Thyroid gland (tissue), 4 donors: ENCODE data around the gene NEU3. TPM values are rescaled to one million over a fixed set of nuclear protein-coding genes. Genes with fewer than 3 reads are reported as not detected.

Source experiments
- DNase-seq, 2 donors: peaks; one replicate each; pipeline ENCODE4 v3.0.0-alpha.2; 2019
- H3K27ac ChIP-seq, 3 donors: fragments of 200-600 bp; sonication (generic); 1 replicate in 2 of 3; 2 replicates in 1 of 3; pipeline ENCODE4 v1.5.1; 2016 to 2019; ENCODE audit warnings: mild to moderate bottlenecking in 1 of 3, moderate library complexity in 1 of 3
- H3K27me3 ChIP-seq: fragments of 200-600 bp; sonication (generic); one replicate; pipeline ENCODE4 v1.5.1; 2019
- H3K36me3 ChIP-seq, 2 donors: fragments of 200-600 bp; sonication (generic); one replicate each; pipeline ENCODE4 v1.5.1; 2016 to 2019
- H3K4me1 ChIP-seq, 2 donors: fragments of 200-600 bp; sonication (generic); one replicate each; pipeline ENCODE4 v1.5.1; 2017 to 2019
- H3K4me3 ChIP-seq, 3 donors: fragments of 200-600 bp; sonication (generic); replicated peaks in 1 of 3; 1 replicate in 2 of 3; 2 replicates in 1 of 3; pipeline ENCODE4 v1.5.1; 2016; ENCODE audit warnings: mild to moderate bottlenecking in 1 of 3
- H3K9me3 ChIP-seq: fragments of 200-600 bp; sonication (generic); one replicate; pipeline ENCODE4 v1.5.1; 2017
- CTCF ChIP-seq, 6 experiments: fragments of 200-600 bp in 3 of 6; fragments of 450-650 bp in 3 of 6; sonication (generic) in 3 of 6; IDR thresholded peaks; one replicate each; pipeline ENCODE4 v1.5.1; 2016 to 2019; ENCODE audit warnings: antibody characterized with exemption in 6 of 6, mild to moderate bottlenecking in 2 of 6, inconsistent platforms in 1 of 6, moderate library complexity in 1 of 6
- POLR2A ChIP-seq, 2 donors: fragments of 450-650 bp; IDR thresholded peaks; one replicate each; pipeline ENCODE4 v1.6.1; 2017; ENCODE audit warnings: antibody characterized with exemption in 2 of 2, mild to moderate bottlenecking in 2 of 2, moderate library complexity in 1 of 2
- WGBS, 2 donors: methylation state at CpG; one replicate each; pipeline ENCODE4 v1.1.5; 2017; 5-methylcytosine and 5-hydroxymethylcytosine counted together
- intact Hi-C: fragments of 100-400 bp; cut with DNase I; formaldehyde crosslinking; loops from one replicate; pipeline ENCODE4 v1.15.1; 2023
- total RNA-seq, 4 donors: library from RNA; depleted of rRNA; stranded (reverse); fragments of >200 nt; gene quantifications; one replicate each; pipeline ENCODE4 v1.2.3, GENCODE V29; 2016

Gene NEU3
- total RNA-seq, 4 donors from 2014 or later = 8.1 to 13.0 (median 9.2) TPM

DNA sequence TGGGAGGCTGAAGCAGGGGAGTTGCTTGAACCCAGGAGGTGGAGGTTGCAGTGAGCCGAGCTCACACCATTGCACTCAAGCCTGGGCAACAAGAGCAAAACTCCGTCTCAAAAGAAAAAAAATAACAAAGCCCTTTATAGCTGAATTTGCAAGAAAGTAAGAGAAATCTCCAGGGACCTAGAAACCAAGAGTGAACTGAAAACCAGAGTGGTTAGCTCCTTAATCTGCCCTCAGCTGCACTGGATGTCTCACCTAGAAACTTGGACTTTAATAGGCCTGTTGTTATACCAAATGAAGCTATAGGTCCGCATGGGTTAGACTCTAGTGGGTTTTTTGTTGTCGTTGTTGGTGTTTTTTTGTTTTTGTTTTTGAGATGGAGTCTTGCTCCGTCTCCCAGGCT, 4.1 kb downstream of the NEU3 start:
- Histone ChIP-seq H3K36me3 (peaks cover 4 to 6% of the 10 kb centered on the region in 2 donors), H3K9me3 (no peaks in the 10 kb centered on the region), H3K4me3 (no peak overlapping the region), H3K27ac (no peak overlapping the region), H3K27me3 (no peaks in the 10 kb centered on the region), H3K4me1 (peaks cover 0 to 9% of the 10 kb centered on the region in 2 donors)
- DNase-seq = no peak
- 96 to 97% methylated on average over 5 of the region's 5 CpGs for WGBS, 2 donors
- TF ChIP-seq CTCF (IDR thresholded peaks at IDR 0.05) (no peak), POLR2A (IDR thresholded peaks at IDR 0.05) (no peak)
- intact Hi-C loops = no loop called here

GRCh38 chr11:75000975-75001354, 12.2 kb downstream of the NEU3 start:
- Histone ChIP-seq H3K36me3 (peaks cover 5 to 11% of the 10 kb centered on the region in 2 donors), H3K27ac (no peak overlapping the region), H3K4me1 (no peaks in the 10 kb centered on the region), H3K9me3 (no peaks in the 10 kb centered on the region), H3K27me3 (no peaks in the 10 kb centered on the region), H3K4me3 (no peak overlapping the region)
- no peak for DNase-seq
- 82% methylated on average over 3 of the region's 3 CpGs for WGBS, 2 donors
- TF ChIP-seq CTCF (IDR thresholded peaks at IDR 0.05) (no peak), POLR2A (IDR thresholded peaks at IDR 0.05) (no peak)
- intact Hi-C loops = no loop called here

- no peaks in the 10 kb centered on the region for H3K27me3 ChIP-seq
- intact Hi-C loops = no loop called here
- H3K36me3 ChIP-seq = peaks cover 11 to 13% of the 10 kb centered on the region in 2 donors
- no peak for DNase-seq
- WGBS, 2 donors = 93 to 98% methylated on average over 3 of the region's 3 CpGs
- H3K4me3 ChIP-seq = no peak overlapping the region
- H3K27ac ChIP-seq = no peak overlapping the region
- no peaks in the 10 kb centered on the region for H3K4me1 ChIP-seq
- no peak for TF ChIP-seq CTCF (IDR thresholded peaks at IDR 0.05)
- no peak for TF ChIP-seq POLR2A (IDR thresholded peaks at IDR 0.05)
- no peaks in the 10 kb centered on the region for H3K9me3 ChIP-seq
Observed at GRCh38 chr11:75001686-75002085, 13.0 kb downstream of the NEU3 start.

- H3K27me3 ChIP-seq = no peaks in the 10 kb centered on the region
- no peaks in the 10 kb centered on the region for H3K9me3 ChIP-seq
- H3K27ac ChIP-seq = no peak overlapping the region
- WGBS, 2 donors = 89 to 98% methylated on average over 1 of the region's 1 CpG
- H3K4me1 ChIP-seq = no peaks in the 10 kb centered on the region
- no peak overlapping the region for H3K4me3 ChIP-seq
- intact Hi-C loops = no loop called here
- no peak for DNase-seq
- peaks cover 10 to 11% of the 10 kb centered on the region in 2 donors for H3K36me3 ChIP-seq
- no peak for TF ChIP-seq CTCF (IDR thresholded peaks at IDR 0.05)
- TF ChIP-seq POLR2A (IDR thresholded peaks at IDR 0.05) = no peak
Observed at GRCh38 chr11:75002516-75002915, 13.8 kb downstream of the NEU3 start.

DNA sequence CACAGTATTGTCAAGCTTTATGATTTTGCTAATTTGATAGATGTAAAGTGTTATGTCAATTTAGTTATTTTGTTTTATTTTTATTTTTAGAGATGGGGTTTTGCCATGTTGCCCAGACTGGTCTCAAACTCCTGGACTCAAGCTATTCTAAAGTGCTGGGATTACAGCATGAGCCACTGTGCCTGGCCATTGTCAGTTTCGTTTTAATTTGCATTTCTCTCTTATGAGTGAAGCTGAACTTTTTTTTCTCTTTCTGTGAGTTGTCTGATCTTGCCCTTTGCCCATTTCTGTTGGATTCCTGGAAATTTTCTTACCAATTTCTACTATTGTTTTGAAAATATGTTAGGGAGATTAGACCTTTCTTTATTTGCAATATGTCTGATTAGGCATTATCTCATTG, 15.5 kb downstream of the NEU3 start:
- no peak for TF ChIP-seq POLR2A (IDR thresholded peaks at IDR 0.05)
- no peaks in the 10 kb centered on the region for H3K4me1 ChIP-seq
- H3K27ac ChIP-seq = no peak overlapping the region
- H3K36me3 ChIP-seq = peaks cover 10 to 11% of the 10 kb centered on the region in 2 donors
- DNase-seq = no peak
- intact Hi-C loops = no loop called here
- WGBS, 2 donors = 87 to 89% methylated on average over 1 of the region's 1 CpG
- H3K4me3 ChIP-seq = no peak overlapping the region
- H3K9me3 ChIP-seq = no peaks in the 10 kb centered on the region
- H3K27me3 ChIP-seq = no peaks in the 10 kb centered on the region

DNA sequence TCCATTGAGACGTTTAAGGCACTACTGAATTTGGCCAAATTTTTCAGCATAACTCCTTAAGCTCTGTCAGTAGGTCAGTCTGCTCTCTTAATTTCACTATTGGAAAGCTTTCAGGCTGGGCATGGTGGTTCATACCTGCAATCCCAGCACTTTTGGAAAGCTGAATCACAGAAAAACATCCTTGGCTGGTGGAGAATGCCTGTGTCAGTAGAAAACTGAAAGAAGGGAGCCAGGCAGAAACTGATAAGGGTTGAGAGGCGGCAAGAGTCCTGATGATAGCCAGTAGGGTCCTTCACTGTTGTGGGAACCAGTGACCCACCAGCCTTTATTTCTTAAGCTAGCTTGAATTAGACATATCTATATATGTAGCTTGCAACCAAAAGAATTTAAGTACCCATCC, 22.6 kb downstream of the NEU3 start:
- peaks cover 0 to 2% of the 10 kb centered on the region in 2 donors for H3K36me3 ChIP-seq
- no peak overlapping the region for H3K27ac ChIP-seq
- H3K9me3 ChIP-seq = no peaks in the 10 kb centered on the region
- no peaks in the 10 kb centered on the region for H3K27me3 ChIP-seq
- no peak for DNase-seq
- no peaks in the 10 kb centered on the region for H3K4me1 ChIP-seq
- WGBS, 2 donors = 85 to 90% methylated on average over 2 of the region's 2 CpGs
- no peak overlapping the region for H3K4me3 ChIP-seq
- no peak for TF ChIP-seq POLR2A (IDR thresholded peaks at IDR 0.05)
- TF ChIP-seq CTCF (IDR thresholded peaks at IDR 0.05) = no peak
- intact Hi-C loops = no loop called here
